Dermis blood vessel endothelial cell (primary cell): ENCODE results near the gene ZNF593. TPM values are rescaled to one million over a fixed set of nuclear protein-coding genes. Genes with fewer than 3 reads are reported as not detected.

ENCODE experiments used
- DNase-seq: peaks from one replicate; pipeline ENCODE4 v3.0.0; 2010
- total RNA-seq: library from RNA; depleted of rRNA; stranded (reverse); fragments of >200 nt; gene quantifications from 2 replicates; pipeline ENCODE4 v1.2.3, GENCODE V29; 2014

Gene ZNF593
- total RNA-seq, 1 donor from 2014 or later, result 25.0 TPM

- DNase-seq, result no peak
These were observed 1.7 kb downstream of the ZNF593 start, which contains the start of gene ZNF593OS for GRCh38 chr1:26171084-26172072. TSS of gene ZNF593OS (minus strand) at chr1:26171832. CDS start at chr1:26171661, 171 bp downstream.

- no peak for DNase-seq
These were observed 5.6 kb downstream of the ZNF593 start for GRCh38 chr1:26175346-26175745.

- DNase-seq, result no peak
These were observed 7.5 kb downstream of the ZNF593 start, which contains the start of gene CNKSR1 for GRCh38 chr1:26177182-26177684. TSS of gene CNKSR1 (plus strand) at chr1:26177491. CDS start at chr1:26177548, 57 bp downstream.

GRCh38 chr1:26180010-26180506 is 10.3 kb downstream of the ZNF593 start:
- no peak for DNase-seq

GRCh38 chr1:26181586-26182382 is 12.1 kb downstream of the ZNF593 start:
- no peak for DNase-seq

GRCh38 chr1:26182383-26182696 is 12.6 kb downstream of the ZNF593 start:
- no peak for DNase-seq

- DNase-seq, result no peak
These were observed 14.4 kb downstream of the ZNF593 start for GRCh38 chr1:26184086-26184485.

GRCh38 chr1:26184883-26185282 is 15.2 kb downstream of the ZNF593 start:
- DNase-seq, result no peak

GRCh38 chr1:26187882-26188281 is 18.2 kb downstream of the ZNF593 start:
- no peak for DNase-seq

GRCh38 chr1:26188477-26188876 is 18.8 kb downstream of the ZNF593 start:
- DNase-seq, result no peak

GRCh38 chr1:26189331-26189730 is 19.6 kb downstream of the ZNF593 start:
- DNase-seq, result no peak

- DNase-seq, result no peak
These were observed 20.1 kb downstream of the ZNF593 start for GRCh38 chr1:26189751-26190275.

GRCh38 chr1:26190373-26190987 is 20.8 kb downstream of the ZNF593 start, which contains the start of gene CATSPER4:
TSS of gene CATSPER4 (plus strand) at chr1:26190602. CDS start at chr1:26190628, 26 bp downstream.
- peak; percentile 36 for DNase-seq

- DNase-seq, result no peak
These were observed 22.0 kb downstream of the ZNF593 start for GRCh38 chr1:26191739-26192138.

GRCh38 chr1:26195805-26196204 is 26.1 kb downstream of the ZNF593 start:
- DNase-seq, result no peak

GRCh38 chr1:26197301-26197700 is 27.6 kb downstream of the ZNF593 start:
- DNase-seq, result no peak

GRCh38 chr1:26197813-26198212 is 28.1 kb downstream of the ZNF593 start:
- no peak for DNase-seq

- DNase-seq, result no peak
These were observed 30.7 kb downstream of the ZNF593 start for GRCh38 chr1:26200413-26200812.

GRCh38 chr1:26203642-26204318 is 34.1 kb downstream of the ZNF593 start:
- no peak for DNase-seq

GRCh38 chr1:26210147-26210870 is 40.6 kb downstream of the ZNF593 start:
- no peak for DNase-seq

GRCh38 chr1:26212726-26213125 is 43.0 kb downstream of the ZNF593 start:
- no peak for DNase-seq
